ENCODE data around the gene PRKCA. TPM values are rescaled to one million over a fixed set of nuclear protein-coding genes. Genes with fewer than 3 reads are reported as not detected.
A peak's percentile ranks its signal among the peaks of the same experiment; 100 is the strongest.

PRKCA gene
- total RNA-seq, 3 donors from 2014 or later, result 42.3 to 77.7 (median 56.3) TPM

- peaks cover 6% of the 10 kb centered on the region for H3K4me1 ChIP-seq (ENCODE audit: low read depth)
- ATAC-seq (no peak), DNase-seq (no peak)
- no peak overlapping the region for H3K4me3 ChIP-seq
- TF ChIP-seq, protein P1, sequence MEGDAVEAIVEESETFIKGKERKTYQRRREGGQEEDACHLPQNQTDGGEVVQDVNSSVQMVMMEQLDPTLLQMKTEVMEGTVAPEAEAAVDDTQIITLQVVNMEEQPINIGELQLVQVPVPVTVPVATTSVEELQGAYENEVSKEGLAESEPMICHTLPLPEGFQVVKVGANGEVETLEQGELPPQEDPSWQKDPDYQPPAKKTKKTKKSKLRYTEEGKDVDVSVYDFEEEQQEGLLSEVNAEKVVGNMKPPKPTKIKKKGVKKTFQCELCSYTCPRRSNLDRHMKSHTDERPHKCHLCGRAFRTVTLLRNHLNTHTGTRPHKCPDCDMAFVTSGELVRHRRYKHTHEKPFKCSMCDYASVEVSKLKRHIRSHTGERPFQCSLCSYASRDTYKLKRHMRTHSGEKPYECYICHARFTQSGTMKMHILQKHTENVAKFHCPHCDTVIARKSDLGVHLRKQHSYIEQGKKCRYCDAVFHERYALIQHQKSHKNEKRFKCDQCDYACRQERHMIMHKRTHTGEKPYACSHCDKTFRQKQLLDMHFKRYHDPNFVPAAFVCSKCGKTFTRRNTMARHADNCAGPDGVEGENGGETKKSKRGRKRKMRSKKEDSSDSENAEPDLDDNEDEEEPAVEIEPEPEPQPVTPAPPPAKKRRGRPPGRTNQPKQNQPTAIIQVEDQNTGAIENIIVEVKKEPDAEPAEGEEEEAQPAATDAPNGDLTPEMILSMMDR (IDR thresholded peaks at IDR 0.05), result no peak
- H3K9me3 ChIP-seq, result no peaks in the 10 kb centered on the region
- no peaks in the 10 kb centered on the region for H3K36me3 ChIP-seq (ENCODE audit: low read depth)
- intact Hi-C loops (cut with DNase I, micrococcal nuclease), result no loop called here
These were observed 159.1 kb downstream of the PRKCA start for GRCh38 chr17:66461343-66461995.

GRCh38 chr17:66462010-66462409 is 159.6 kb downstream of the PRKCA start:
- peak; percentile 83 for ATAC-seq
- no peaks in the 10 kb centered on the region for H3K36me3 ChIP-seq (ENCODE audit: low read depth)
- peak in 1 of 3 donors; percentile 59 for DNase-seq
- H3K4me1 ChIP-seq (ENCODE audit: low read depth), result peaks cover 11% of the 10 kb centered on the region
- H3K9me3 ChIP-seq, result no peaks in the 10 kb centered on the region
- H3K4me3 ChIP-seq, result no peak overlapping the region
- intact Hi-C loops (cut with DNase I, micrococcal nuclease), result no loop called here
- TF ChIP-seq, protein P1 (IDR thresholded peaks at IDR 0.05), result no peak

GRCh38 chr17:66464921-66465320 is 162.5 kb downstream of the PRKCA start:
- peaks cover 16% of the 10 kb centered on the region for H3K4me1 ChIP-seq (ENCODE audit: low read depth)
- ATAC-seq, result no peak
- intact Hi-C loops (cut with DNase I, micrococcal nuclease), result no loop called here
- TF ChIP-seq, protein P1 (IDR thresholded peaks at IDR 0.05), result no peak
- H3K36me3 ChIP-seq (ENCODE audit: low read depth), result no peaks in the 10 kb centered on the region
- no peak for DNase-seq
- no peaks in the 10 kb centered on the region for H3K9me3 ChIP-seq
- H3K4me3 ChIP-seq, result no peak overlapping the region

- H3K4me3 ChIP-seq, result no peak overlapping the region
- TF ChIP-seq, protein P1 (IDR thresholded peaks at IDR 0.05), result no peak
- H3K36me3 ChIP-seq (ENCODE audit: low read depth), result no peaks in the 10 kb centered on the region
- no peaks in the 10 kb centered on the region for H3K9me3 ChIP-seq
- H3K4me1 ChIP-seq (ENCODE audit: low read depth), result peaks cover 16% of the 10 kb centered on the region
- intact Hi-C loops (cut with DNase I, micrococcal nuclease), result no loop called here
- ATAC-seq (no peak), DNase-seq (no peak)
These were observed 163.3 kb downstream of the PRKCA start for GRCh38 chr17:66465701-66466100.

- DNase-seq (no peak), ATAC-seq (no peak)
- TF ChIP-seq, protein P1 (IDR thresholded peaks at IDR 0.05), result no peak
- no peaks in the 10 kb centered on the region for H3K36me3 ChIP-seq (ENCODE audit: low read depth)
- H3K4me1 ChIP-seq (ENCODE audit: low read depth), result peaks cover 16% of the 10 kb centered on the region
- H3K9me3 ChIP-seq, result no peaks in the 10 kb centered on the region
- H3K4me3 ChIP-seq, result no peak overlapping the region
- intact Hi-C loops (cut with DNase I, micrococcal nuclease), result no loop called here
These were observed 163.8 kb downstream of the PRKCA start for GRCh38 chr17:66466106-66466820.
